Stimulated activated CD4-positive, alpha-beta T cell treated with anti-CD3 and anti-CD28 coated beads, TNF-alpha, amount 100 ng/mL, for 24 hours (primary cell): ENCODE measurements around the gene PLD4.

Experiments used
- DNase-seq, 3 experiments: peaks; one replicate each; pipeline ENCODE4 v3.0.0-alpha.2; 2020; ENCODE audit warnings: low read depth in 3 of 3

PLD4 gene

GRCh38 chr14:104954746-104955395 lies 30.2 kb downstream of the PLD4 start:
- DNase-seq = no peak

DNA sequence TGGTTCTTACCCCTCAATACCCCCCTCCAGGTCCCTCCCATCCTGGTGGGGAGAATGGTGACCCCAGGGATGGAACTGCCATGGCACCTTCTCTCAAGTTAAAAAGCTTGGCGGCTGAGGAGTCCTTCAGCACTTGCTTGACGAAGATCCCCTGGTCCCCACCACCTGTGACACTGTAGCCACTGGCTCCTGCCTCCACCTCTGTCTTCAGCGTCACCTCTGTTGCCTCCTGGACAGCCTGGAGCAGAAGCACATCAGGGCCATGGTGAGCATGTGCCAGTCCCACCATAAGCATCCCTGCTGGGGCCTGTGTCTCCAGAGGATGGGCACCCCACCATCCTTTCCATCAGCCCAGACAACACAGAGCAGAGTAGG lies 30.7 kb downstream of the PLD4 start:
- DNase-seq = no peak

GRCh38 chr14:104956290-104956890 lies 31.7 kb downstream of the PLD4 start:
- DNase-seq = no peak

- no peak for DNase-seq
Observed at GRCh38 chr14:104957146-104958113, 32.8 kb downstream of the PLD4 start.

- no peak for DNase-seq
Observed at GRCh38 chr14:104964546-104964945, 39.9 kb downstream of the PLD4 start.

- no peak for DNase-seq
Observed at GRCh38 chr14:104965561-104966231, 41.0 kb downstream of the PLD4 start.

GRCh38 chr14:104966261-104966865 lies 41.7 kb downstream of the PLD4 start:
- DNase-seq = no peak

DNA sequence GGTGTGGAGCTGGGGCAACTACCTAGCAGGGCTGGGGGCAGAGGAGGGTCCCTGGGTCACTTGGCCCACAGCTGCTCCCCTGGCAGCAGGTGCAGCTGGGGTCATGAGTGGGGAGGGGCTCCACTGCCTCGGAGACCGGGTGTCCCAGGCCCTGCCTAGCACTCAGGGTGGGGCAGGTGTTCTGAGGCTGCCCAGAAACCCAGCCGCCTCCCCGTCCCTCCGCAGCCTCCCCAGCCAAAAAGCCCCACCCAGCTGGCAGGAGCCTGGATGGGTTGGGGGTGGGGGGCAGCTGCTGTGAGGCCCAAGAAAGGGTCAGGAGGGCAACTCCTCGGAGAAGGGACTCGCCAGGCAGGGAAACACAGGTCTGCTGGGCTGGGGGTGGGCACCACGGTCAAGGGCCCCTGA lies 42.3 kb downstream of the PLD4 start:
- no peak for DNase-seq

GRCh38 chr14:104967386-104968152 lies 42.9 kb downstream of the PLD4 start:
- no peak for DNase-seq

DNA sequence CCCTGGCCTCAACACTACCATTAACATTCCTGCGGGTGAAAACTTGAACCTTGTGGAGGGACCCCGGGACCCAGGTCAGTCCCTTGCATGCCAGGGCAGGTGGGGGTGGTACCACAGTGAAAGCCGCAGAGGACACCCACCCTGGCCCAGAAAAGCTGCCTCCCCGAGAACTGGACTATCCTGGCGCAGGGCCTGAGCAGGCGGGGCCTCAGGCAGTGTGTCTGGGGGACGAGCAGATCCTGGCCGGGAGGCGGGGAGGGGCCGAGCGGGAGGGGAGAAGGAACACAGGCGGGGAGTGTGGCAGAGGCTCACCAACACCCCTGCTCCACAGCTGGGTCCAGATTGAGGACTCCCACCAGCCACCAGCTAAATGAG lies 43.5 kb downstream of the PLD4 start:
- no peak for DNase-seq

GRCh38 chr14:104968541-104969401 lies 44.1 kb downstream of the PLD4 start:
- no peak for DNase-seq

DNA sequence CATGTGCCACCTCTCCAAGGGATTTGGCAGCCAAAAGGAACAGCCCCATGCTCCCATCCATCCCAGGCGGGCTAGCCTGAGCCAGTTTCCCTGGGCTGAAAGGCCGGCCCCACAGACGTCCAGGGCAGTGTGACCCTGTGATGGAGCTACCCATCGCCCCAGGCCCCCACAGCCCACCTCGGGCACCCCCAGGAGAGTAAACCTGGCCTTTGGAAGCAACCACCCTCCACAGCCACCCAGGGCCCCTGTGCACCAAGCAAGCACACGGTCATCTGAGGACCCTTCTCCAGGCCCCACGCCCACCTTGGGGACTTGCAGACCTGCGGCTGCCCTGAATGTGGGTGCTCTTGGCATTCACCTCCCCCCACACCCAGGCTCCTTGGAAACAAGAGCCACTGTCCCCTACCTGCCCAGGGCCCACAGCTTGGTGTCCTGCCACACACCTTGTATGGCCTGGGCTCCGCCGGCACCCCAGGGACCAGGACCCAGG lies 45.1 kb downstream of the PLD4 start:
- no peak for DNase-seq

DNA sequence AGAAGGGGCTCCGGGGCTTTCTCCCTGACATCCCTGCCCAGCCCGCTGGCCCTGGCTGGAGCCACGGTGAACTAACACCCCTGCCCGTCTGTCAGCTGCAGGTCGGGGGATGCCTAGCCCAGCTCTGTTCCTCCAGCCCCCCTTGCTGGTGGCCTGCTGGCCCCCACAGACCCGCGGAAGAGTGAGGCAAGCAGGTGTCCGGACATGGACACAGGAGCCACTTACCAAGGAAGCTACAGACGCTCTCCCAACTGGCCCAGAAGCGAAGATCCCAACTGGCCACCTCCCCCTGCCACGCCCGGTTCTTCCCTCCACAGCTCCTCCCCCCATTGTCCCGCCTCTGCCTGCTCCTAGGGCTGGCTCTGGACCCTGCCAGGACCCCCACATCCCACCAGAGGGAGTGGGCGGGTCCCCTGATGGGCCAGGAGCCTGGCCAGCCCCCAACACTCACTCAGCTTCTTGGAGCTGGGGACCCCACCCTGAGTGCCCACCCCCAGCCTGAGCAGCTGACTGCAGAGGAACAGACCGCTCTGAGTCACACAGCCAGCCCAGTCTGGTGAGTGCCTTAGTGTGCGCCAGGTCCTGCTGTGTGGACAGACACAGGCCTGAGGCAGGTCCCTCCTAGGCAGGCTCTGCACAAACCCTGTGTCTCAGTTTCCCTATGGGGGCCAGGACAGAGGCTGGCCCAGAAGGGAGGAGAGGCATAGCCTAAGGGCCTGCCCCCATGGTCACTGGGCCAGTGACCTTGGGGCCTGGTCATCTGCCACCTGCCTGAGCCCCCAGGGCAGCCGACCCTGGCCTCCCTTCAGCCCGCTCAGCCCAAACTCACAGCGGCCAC lies 45.8 kb downstream of the PLD4 start:
- DNase-seq = no peak

- no peak for DNase-seq
Observed at GRCh38 chr14:104971447-104972240, 47.0 kb downstream of the PLD4 start.

- DNase-seq = no peak
Observed at GRCh38 chr14:104972301-104973134, 47.8 kb downstream of the PLD4 start.

DNA sequence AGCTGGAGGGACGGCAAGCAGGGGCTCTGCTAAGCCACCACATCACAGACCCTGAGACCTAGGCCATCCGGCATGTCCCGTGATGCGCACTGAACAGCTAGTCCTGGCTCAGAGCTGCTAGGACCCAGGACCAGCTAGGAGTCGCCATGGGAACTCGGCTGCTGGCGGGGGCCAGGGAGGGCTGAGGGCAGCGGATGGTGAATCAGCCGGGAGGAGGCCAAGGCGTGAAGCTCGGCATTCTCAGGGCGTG lies 48.4 kb downstream of the PLD4 start:
- DNase-seq = no peak

GRCh38 chr14:104973385-104974145 lies 48.9 kb downstream of the PLD4 start:
- no peak for DNase-seq
